Smooth muscle cell (in vitro differentiated cells): ENCODE results near the gene ITGA8. TPM values are rescaled to one million over a fixed set of nuclear protein-coding genes. Genes with fewer than 3 reads are reported as not detected.
A peak's percentile ranks its signal among the peaks of the same experiment; 100 is the strongest.

Experiments used
- DNase-seq: peaks from one replicate; lab custom pipeline; 2025; ENCODE audit not compliant: unreplicated experiment; lab: John Stamatoyannopoulos, UW
- H2AFZ ChIP-seq: fragments of 200-600 bp; sonication (generic); 2 replicates; pipeline ENCODE4 v1.6.0; 2016; ENCODE audit warnings: antibody characterized with exemption, low read depth, mild to moderate bottlenecking
- H3F3A ChIP-seq: fragments of 200-600 bp; sonication (generic); 2 replicates; pipeline ENCODE4 v1.6.0; 2017; ENCODE audit warnings: antibody characterized with exemption, low read depth
- H3K27ac ChIP-seq: fragments of 200-600 bp; sonication (generic); 2 replicates; pipeline ENCODE4 v1.5.1; 2016; ENCODE audit warnings: low read depth, mild to moderate bottlenecking
- H3K27me3 ChIP-seq: fragments of 200-600 bp; sonication (generic); 2 replicates; pipeline ENCODE4 v1.6.1; 2016; ENCODE audit warnings: low read depth, mild to moderate bottlenecking
- H3K36me3 ChIP-seq: fragments of 200-600 bp; sonication (generic); 2 replicates; pipeline ENCODE4 v1.5.1; 2016; ENCODE audit warnings: low read depth
- H3K4me1 ChIP-seq: fragments of 200-600 bp; sonication (generic); 2 replicates; pipeline ENCODE4 v1.5.1; 2016; ENCODE audit warnings: low read depth
- H3K4me2 ChIP-seq: fragments of 200-600 bp; sonication (generic); 2 replicates; pipeline ENCODE4 v1.6.0; 2016; ENCODE audit warnings: mild to moderate bottlenecking
- H3K4me3 ChIP-seq: fragments of 200-600 bp; sonication (generic); 2 replicates; pipeline ENCODE4 v1.5.1; 2016; ENCODE audit warnings: mild to moderate bottlenecking
- H3K79me2 ChIP-seq: fragments of 200-600 bp; sonication (generic); 2 replicates; pipeline ENCODE4 v1.6.0; 2016; ENCODE audit warnings: low read depth, mild to moderate bottlenecking
- H3K9ac ChIP-seq: fragments of 200-600 bp; sonication (generic); 2 replicates; pipeline ENCODE4 v1.6.0; 2016; ENCODE audit warnings: low read depth
- H3K9me3 ChIP-seq: fragments of 200-600 bp; sonication (generic); replicated peaks from 2 replicates; pipeline ENCODE4 v1.5.1; 2016; ENCODE audit warnings: low read depth
- H4K20me1 ChIP-seq: fragments of 200-600 bp; sonication (generic); 2 replicates; pipeline ENCODE4 v1.6.0; 2016; ENCODE audit warnings: low read depth
- CTCF ChIP-seq: fragments of 200-600 bp; sonication (generic); IDR thresholded peaks from 2 replicates; pipeline ENCODE4 v1.5.1; 2017; ENCODE audit warnings: borderline replicate concordance, mild to moderate bottlenecking, antibody characterized with exemption; ENCODE audit not compliant: insufficient read depth, poor library complexity, severe bottlenecking
- WGBS: methylation state at CpG from one replicate; pipeline ENCODE4 v1.1.7; 2016; ENCODE audit warnings: low lambda C conversion rate; 5-methylcytosine and 5-hydroxymethylcytosine counted together
- polyA plus RNA-seq: library from polyadenylated mRNA; unstranded; fragments of >200 nt; fragmentation: Nextera tagmentation; extraction: Ambion mirVana; gene quantifications from 2 replicates; pipeline ENCODE4 v1.2.1, GENCODE V29; 2016
- total RNA-seq: library from RNA; depleted of rRNA; stranded (reverse); fragments of >200 nt; gene quantifications from 2 replicates; pipeline ENCODE4 v1.2.3, GENCODE V29; 2014

The ITGA8 gene
- total and polyA plus RNA-seq, 2 experiments from 2014 or later, result 0.02 to 0.36 TPM

- Histone ChIP-seq H3K36me3 (no peaks in the 10 kb centered on the region), H3K4me1 (no peaks in the 10 kb centered on the region), H4K20me1 (no peaks in the 10 kb centered on the region), H3F3A (no peaks in the 10 kb centered on the region), H3K9ac (no peak overlapping the region), H3K27me3 (no peaks in the 10 kb centered on the region), H3K79me2 (no peaks in the 10 kb centered on the region), H3K27ac (no peak overlapping the region), H3K4me2 (peak overlapping the region; percentile 54), H2AFZ (no peak overlapping the region), H3K4me3 (no peak overlapping the region), H3K9me3 (no peaks in the 10 kb centered on the region)
- DNase-seq, result no peak
- TF ChIP-seq CTCF, result no peak
- WGBS, result 67% methylated on average over 4 of the region's 4 CpGs
These were observed 140.1 kb downstream of the ITGA8 start for GRCh38 chr10:15579605-15580004.

- Histone ChIP-seq H3K27ac (no peak overlapping the region), H3K9ac (no peak overlapping the region), H3F3A (no peaks in the 10 kb centered on the region), H3K27me3 (no peaks in the 10 kb centered on the region), H4K20me1 (no peaks in the 10 kb centered on the region), H3K9me3 (no peaks in the 10 kb centered on the region), H3K36me3 (no peaks in the 10 kb centered on the region), H3K4me2 (no peak overlapping the region), H3K4me3 (no peak overlapping the region), H3K79me2 (no peaks in the 10 kb centered on the region), H2AFZ (no peak overlapping the region), H3K4me1 (no peaks in the 10 kb centered on the region)
- TF ChIP-seq CTCF, result no peak
- 91% methylated on average over 6 of the region's 6 CpGs for WGBS
- no peak for DNase-seq
These were observed 147.1 kb downstream of the ITGA8 start for GRCh38 chr10:15572531-15573045.

GRCh38 chr10:15571575-15571974, 148.1 kb downstream of the ITGA8 start:
- H3K4me3 ChIP-seq, result no peak overlapping the region
- 51% methylated on average over 3 of the region's 3 CpGs for WGBS
- H3K9me3 ChIP-seq, result no peaks in the 10 kb centered on the region
- DNase-seq, result no peak
- no peaks in the 10 kb centered on the region for H3K27me3 ChIP-seq
- no peak overlapping the region for H3K9ac ChIP-seq
- H3K27ac ChIP-seq, result no peak overlapping the region
- no peaks in the 10 kb centered on the region for H3K4me1 ChIP-seq
- TF ChIP-seq CTCF, result no peak
- H3K4me2 ChIP-seq, result no peak overlapping the region
- no peaks in the 10 kb centered on the region for H3F3A ChIP-seq
- H3K79me2 ChIP-seq, result no peaks in the 10 kb centered on the region
- H4K20me1 ChIP-seq, result no peaks in the 10 kb centered on the region
- H3K36me3 ChIP-seq, result no peaks in the 10 kb centered on the region
- H2AFZ ChIP-seq, result no peak overlapping the region

- H2AFZ ChIP-seq, result no peak overlapping the region
- TF ChIP-seq CTCF, result no peak
- no peak overlapping the region for H3K4me3 ChIP-seq
- H3K9me3 ChIP-seq, result no peaks in the 10 kb centered on the region
- H3K4me2 ChIP-seq, result no peak overlapping the region
- no peaks in the 10 kb centered on the region for H3K36me3 ChIP-seq
- no peaks in the 10 kb centered on the region for H4K20me1 ChIP-seq
- no peaks in the 10 kb centered on the region for H3K27me3 ChIP-seq
- H3K9ac ChIP-seq, result no peak overlapping the region
- no peaks in the 10 kb centered on the region for H3K79me2 ChIP-seq
- no peak overlapping the region for H3K27ac ChIP-seq
- H3K4me1 ChIP-seq, result no peaks in the 10 kb centered on the region
- DNase-seq, result no peak
- WGBS, result 99% methylated on average over 3 of the region's 3 CpGs
- H3F3A ChIP-seq, result no peaks in the 10 kb centered on the region
These were observed 148.9 kb downstream of the ITGA8 start for GRCh38 chr10:15570738-15571339.
